OCI-LY1 (cell line): Measurements from ENCODE around the gene KIAA0232.

Experiments
- EZH2 ChIP-seq: fragments of 200-600 bp; sonication (generic), shearing (Covaris generic); IDR thresholded peaks from 2 replicates; pipeline ENCODE4 v1.8.0; 2017; ENCODE audit warnings: borderline replicate concordance, mixed run types, mild to moderate bottlenecking, antibody characterized with exemption, low read length, moderate library complexity, mixed read lengths
- TF ChIP-seq, protein P1 (sequence below): fragments of 200-600 bp; sonication (generic), shearing (Covaris generic); IDR thresholded peaks from 2 replicates; pipeline ENCODE4 v1.5.1; 2017; ENCODE audit warnings: mild to moderate bottlenecking, antibody characterized with exemption, low read length, moderate library complexity, mixed read lengths

GRCh38 chr4:6802025-6802424 is 19.5 kb downstream of the KIAA0232 start:
- TF ChIP-seq, protein P1, sequence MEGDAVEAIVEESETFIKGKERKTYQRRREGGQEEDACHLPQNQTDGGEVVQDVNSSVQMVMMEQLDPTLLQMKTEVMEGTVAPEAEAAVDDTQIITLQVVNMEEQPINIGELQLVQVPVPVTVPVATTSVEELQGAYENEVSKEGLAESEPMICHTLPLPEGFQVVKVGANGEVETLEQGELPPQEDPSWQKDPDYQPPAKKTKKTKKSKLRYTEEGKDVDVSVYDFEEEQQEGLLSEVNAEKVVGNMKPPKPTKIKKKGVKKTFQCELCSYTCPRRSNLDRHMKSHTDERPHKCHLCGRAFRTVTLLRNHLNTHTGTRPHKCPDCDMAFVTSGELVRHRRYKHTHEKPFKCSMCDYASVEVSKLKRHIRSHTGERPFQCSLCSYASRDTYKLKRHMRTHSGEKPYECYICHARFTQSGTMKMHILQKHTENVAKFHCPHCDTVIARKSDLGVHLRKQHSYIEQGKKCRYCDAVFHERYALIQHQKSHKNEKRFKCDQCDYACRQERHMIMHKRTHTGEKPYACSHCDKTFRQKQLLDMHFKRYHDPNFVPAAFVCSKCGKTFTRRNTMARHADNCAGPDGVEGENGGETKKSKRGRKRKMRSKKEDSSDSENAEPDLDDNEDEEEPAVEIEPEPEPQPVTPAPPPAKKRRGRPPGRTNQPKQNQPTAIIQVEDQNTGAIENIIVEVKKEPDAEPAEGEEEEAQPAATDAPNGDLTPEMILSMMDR: no peak
- TF ChIP-seq EZH2: no peak
